Measurements from ENCODE around the gene FOXD4L5. TPM values are rescaled to one million over a fixed set of nuclear protein-coding genes. Genes with fewer than 3 reads are reported as not detected.
"Not testable (repeated sequence)": the region's sequence is repeated elsewhere in the genome, so short reads cannot be mapped to it uniquely, and the experiment has no call there.

FOXD4L5 gene
- total RNA-seq = not detected in 2 replicates

DNA sequence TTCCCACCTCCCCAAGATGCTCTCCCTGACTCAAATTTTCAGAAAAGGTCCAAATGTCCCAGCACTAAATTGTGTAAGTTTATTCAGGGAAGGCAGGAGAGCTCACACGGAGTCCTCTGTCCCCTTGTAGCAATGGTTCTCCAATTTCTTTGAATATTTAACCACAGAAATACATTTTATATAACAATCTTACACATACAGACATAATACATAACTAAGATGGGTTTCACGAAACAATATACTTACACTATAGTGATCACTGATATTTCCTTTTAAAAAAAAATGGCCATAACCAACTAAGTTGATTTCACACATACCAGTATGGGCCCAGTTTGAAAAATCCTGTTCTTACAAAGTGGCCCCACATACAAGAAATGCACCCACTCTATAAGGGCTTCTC is at the start of gene FOXD4L5:
Gene FOXD4L5, minus strand, starts transcription at position 101 of the 400 bp plus-strand sequence. CDS start 832 bp downstream, outside the sequence.
- not testable (repeated sequence) for DNase-seq (ENCODE audit: extremely low read depth, low read depth, low spot score)

DNA sequence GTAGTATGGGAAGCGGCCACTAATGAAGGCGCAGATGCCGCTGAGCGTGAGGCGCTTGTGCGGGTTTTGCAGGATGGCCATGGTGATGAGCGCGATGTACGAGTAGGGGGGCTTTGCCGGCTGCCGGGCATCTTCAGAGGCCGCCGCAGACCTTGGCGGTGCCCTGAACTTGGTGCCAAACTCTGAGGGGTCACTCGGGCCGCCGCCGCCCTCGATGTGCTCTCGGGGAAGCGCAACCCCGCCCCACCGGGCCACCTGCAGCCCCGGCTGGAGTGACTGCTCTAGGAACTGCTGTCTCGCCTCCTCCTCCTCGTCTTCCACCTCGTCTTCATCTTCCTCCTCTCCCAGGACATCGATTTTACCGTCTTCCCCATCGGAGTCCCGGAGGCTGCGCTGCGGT is 1.1 kb downstream of the FOXD4L5 start:
- not testable (repeated sequence) for DNase-seq (ENCODE audit: extremely low read depth, low read depth, low spot score)

DNA sequence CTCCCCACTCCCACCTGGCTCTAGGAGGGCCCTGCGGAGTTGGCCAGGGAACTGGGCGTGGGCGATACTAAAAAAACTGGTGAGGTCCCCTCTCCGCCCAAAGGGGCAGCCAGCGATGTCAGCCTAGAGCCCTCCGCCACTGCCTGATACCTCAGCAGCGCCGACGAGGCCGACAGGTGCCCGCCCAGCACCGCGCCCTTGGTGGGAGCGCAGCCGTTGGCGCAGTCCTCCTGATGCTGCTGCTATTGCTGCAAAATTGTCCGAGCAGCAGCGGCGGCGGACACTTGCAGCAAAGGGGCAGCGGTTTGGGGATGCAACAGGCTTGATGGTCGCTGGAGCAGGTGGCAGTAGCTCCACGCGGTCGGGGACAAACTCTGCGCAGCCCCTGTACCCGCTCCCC is 2.0 kb downstream of the FOXD4L5 start:
- DNase-seq (ENCODE audit: extremely low read depth, low read depth, low spot score) = not testable (repeated sequence)

Measured in glomerular endothelial cell (primary cell).